ENCODE measurements around the gene BPIFA1.

BPIFA1 gene

DNA sequence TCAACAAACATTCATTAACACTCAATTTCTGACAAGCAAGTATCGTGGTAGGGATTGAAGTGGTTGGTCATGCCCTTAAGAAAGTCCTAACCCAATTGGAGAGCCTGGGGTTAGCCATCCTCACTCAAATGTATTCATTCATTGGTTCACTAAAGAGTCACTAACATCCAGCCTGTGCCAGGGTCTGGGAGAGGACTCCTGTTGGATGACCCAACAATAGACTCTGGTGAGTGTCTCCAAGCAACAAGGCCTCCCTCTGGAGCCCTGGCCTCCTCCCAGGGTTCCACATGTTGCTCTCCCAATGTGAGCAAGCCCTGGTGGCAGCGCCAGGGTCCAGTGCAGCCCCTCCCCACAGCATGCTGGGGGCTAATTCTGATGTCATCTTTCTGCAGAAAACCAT, 18.7 kb upstream of the BPIFA1 start, which contains the start of gene BPIFA3:
BPIFA3 (plus strand) TSS at position 301 of the 400 bp plus-strand sequence. CDS start 185 bp downstream, outside the sequence.
- peaks cover 1% of the 10 kb centered on the region; the same call in 1 of the 2 replicates for H3K27me3 ChIP-seq (replicated peaks; ENCODE audit: control insufficient read depth, insufficient read depth, low read length)
- no peak within 1 kb of the TSS for H3K4me3 ChIP-seq (replicated peaks; ENCODE audit: low read depth, low read length)
- no peak for TF ChIP-seq CTCF (IDR thresholded peaks at IDR 0.05; ENCODE audit: insufficient read depth, low read length, poor library complexity, severe bottlenecking)
- H3K36me3 ChIP-seq (ENCODE audit: control insufficient read depth, insufficient read depth, low read length): no peaks in the 10 kb centered on the region
- no peak for DNase-seq (ENCODE audit: extremely low read depth, insufficient read length)

- no peak for DNase-seq (ENCODE audit: extremely low read depth, insufficient read length)
- TF ChIP-seq CTCF (IDR thresholded peaks at IDR 0.05; ENCODE audit: insufficient read depth, low read length, poor library complexity, severe bottlenecking): no peak
- H3K27me3 ChIP-seq (replicated peaks; ENCODE audit: control insufficient read depth, insufficient read depth, low read length): no peaks in the 10 kb centered on the region; the same call in none of the 2 replicates
These were observed 11.4 kb upstream of the BPIFA1 start for GRCh38 chr20:33224399-33224798.

GRCh38 chr20:33229843-33230242, 6.0 kb upstream of the BPIFA1 start:
- no peaks in the 10 kb centered on the region; the same call in none of the 2 replicates for H3K27me3 ChIP-seq (replicated peaks; ENCODE audit: control insufficient read depth, insufficient read depth, low read length)
- DNase-seq (ENCODE audit: extremely low read depth, insufficient read length): no peak
- no peak overlapping the region for H3K4me3 ChIP-seq (replicated peaks; ENCODE audit: low read depth, low read length)
- TF ChIP-seq CTCF (IDR thresholded peaks at IDR 0.05; ENCODE audit: insufficient read depth, low read length, poor library complexity, severe bottlenecking): no peak
- H3K36me3 ChIP-seq (ENCODE audit: control insufficient read depth, insufficient read depth, low read length): no peaks in the 10 kb centered on the region

More at GRCh38 chr20:33224399-33224798, 11.4 kb upstream of the BPIFA1 start:
- no peak overlapping the region for H3K4me3 ChIP-seq (replicated peaks; ENCODE audit: low read depth, low read length)
- no peaks in the 10 kb centered on the region for H3K36me3 ChIP-seq (ENCODE audit: control insufficient read depth, insufficient read depth, low read length)

DNA sequence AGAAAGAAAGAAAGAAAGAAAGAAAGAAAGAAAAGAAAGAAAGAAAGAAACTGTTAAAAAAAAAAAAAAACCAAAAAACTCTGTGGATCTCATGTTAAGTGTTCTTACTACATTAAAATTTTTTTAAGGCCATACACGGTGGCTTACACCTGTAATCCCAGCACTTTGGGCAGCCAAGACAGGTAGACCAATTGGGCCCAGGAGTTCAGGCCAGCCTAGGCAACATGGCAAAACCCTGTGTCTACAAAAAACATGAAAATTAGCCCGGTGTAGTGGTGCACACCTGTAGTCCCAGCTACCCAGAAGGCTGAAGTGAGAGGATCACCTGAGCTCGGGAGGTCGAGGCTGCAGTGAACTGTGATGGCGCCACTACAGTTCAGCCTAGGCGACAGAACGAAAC, 4.6 kb upstream of the BPIFA1 start:
- TF ChIP-seq CTCF (IDR thresholded peaks at IDR 0.05; ENCODE audit: insufficient read depth, low read length, poor library complexity, severe bottlenecking): no peak
- no peaks in the 10 kb centered on the region; the same call in none of the 2 replicates for H3K27me3 ChIP-seq (replicated peaks; ENCODE audit: control insufficient read depth, insufficient read depth, low read length)
- DNase-seq (ENCODE audit: extremely low read depth, insufficient read length): no peak
- no peak overlapping the region for H3K4me3 ChIP-seq (replicated peaks; ENCODE audit: low read depth, low read length)
- H3K36me3 ChIP-seq (ENCODE audit: control insufficient read depth, insufficient read depth, low read length): no peaks in the 10 kb centered on the region

- no peak for DNase-seq (ENCODE audit: extremely low read depth, insufficient read length)
- TF ChIP-seq CTCF (IDR thresholded peaks at IDR 0.05; ENCODE audit: insufficient read depth, low read length, poor library complexity, severe bottlenecking): no peak
- Histone ChIP-seq H3K27me3 (replicated peaks; ENCODE audit: control insufficient read depth, insufficient read depth, low read length) (no peaks in the 10 kb centered on the region; the same call in none of the 2 replicates), H3K4me3 (replicated peaks; ENCODE audit: low read depth, low read length) (no peak overlapping the region), H3K36me3 (ENCODE audit: control insufficient read depth, insufficient read depth, low read length) (no peaks in the 10 kb centered on the region)
These were observed 3.2 kb upstream of the BPIFA1 start for GRCh38 chr20:33232486-33233072.
